NOMO-1 treated with dmso at 0.1 percent for 144 hours (cell line): Measurements from ENCODE around the gene MAP4K3.
"Not testable (repeated sequence)": the region's sequence is repeated elsewhere in the genome, so short reads cannot be mapped to it uniquely, and the experiment has no call there.

Experiments used
- DNase-seq: peaks from one replicate; lab custom pipeline; 2025; ENCODE audit not compliant: unreplicated experiment; lab: John Stamatoyannopoulos, UW

Gene MAP4K3

DNA sequence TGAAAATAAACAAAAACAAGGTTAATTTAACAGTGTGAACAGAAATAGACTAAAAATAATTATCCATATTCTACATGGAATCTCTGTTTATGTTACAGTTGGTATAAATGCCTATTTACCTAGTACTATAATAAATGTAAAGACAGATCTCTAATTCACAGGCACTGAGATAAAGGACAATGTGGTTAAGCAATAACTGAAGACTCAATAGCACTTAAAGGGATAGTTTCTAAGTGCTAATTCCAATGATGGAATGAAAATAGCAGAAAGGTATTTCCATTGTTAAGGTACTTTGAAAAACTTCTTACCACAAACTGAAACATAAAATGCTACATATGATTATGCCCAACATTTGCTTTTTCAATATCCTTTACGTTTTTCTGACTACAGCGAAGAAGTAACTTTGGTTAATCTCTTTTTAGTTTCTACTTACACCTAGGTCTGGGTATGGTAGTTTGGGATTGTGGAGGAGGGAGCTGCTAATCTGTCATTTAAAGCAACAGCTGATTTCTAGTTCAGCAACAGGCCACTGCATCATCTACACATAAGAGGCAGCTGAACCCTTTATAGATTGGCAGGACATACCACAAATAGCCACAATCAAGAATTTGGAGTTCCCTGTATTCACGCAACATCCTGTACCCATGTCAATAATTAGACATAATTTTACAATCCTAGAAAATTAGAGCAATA, 27.2 kb downstream of the MAP4K3 start:
- DNase-seq: no peak

DNA sequence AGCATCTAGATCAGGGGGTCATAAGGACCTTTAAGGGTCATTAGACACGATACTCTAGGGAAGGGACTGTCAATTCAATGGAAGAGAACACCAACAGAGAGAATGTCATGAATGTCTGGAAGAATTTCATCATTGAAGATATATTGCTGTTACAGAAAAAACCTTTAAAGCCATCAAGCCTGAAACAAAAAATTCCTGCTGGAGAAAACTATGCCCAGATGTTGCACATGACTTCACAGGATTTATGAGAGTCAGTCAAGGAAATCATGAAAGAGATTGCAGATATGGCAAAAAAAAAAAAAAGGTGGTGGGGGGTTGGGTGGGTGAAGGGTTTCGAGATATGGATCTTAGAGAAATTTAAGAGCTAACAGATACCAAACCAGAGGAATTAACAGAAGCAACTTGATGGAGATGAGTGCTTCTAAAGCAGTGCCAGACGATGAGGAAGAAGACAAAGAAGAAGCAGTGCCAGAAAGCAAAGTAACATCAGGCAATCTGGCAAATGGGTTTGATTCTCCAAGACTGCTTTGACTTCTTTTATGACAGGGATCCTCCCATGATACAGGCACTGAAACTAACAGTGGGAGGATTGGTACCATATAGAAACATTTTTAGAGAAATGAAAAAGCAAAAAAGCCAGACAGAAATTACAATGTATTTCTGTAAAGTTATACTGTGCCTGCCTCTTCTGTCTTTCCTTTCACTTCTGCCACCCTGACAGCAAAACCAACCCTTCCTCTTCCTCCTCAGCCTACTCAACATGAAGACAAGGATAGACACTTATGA, 28.5 kb downstream of the MAP4K3 start:
- peak; percentile 18 for DNase-seq

DNA sequence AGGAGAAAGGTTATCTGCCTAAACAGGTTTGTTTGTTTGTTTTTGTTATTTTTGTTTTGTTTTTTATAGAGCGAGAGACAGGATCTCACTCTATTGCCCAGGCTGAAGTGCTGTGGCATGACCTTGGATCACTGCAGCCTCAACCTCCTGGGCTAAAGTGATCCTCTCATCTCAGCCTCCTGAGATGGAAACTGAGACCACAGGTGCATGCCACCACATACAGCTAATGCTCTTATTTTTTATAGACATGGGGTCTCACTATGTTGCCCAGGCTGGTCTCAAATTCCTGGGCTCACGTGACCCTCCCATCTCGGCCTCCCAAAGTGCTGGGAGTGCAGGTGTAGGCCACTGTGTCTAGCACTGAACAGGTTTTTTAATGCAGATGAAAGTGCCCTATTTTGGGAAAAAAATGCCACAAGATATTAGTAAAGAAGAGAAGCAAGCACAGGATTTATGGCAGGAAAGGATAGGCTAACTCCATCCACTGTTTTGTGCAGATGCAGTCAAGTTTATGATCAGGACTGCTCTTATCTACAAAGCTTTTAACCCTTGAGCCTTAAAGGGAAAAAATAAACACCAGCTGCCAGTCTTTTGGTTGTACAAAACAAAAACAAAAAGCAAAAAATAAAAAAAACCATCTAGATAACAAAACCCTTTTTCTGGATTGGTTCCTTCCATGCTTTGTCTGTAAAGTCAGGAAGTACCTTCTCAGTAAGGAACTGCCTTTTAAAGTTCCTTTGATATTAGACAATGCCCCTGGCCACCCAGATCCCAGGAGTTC, 29.4 kb downstream of the MAP4K3 start:
- no peak for DNase-seq

DNA sequence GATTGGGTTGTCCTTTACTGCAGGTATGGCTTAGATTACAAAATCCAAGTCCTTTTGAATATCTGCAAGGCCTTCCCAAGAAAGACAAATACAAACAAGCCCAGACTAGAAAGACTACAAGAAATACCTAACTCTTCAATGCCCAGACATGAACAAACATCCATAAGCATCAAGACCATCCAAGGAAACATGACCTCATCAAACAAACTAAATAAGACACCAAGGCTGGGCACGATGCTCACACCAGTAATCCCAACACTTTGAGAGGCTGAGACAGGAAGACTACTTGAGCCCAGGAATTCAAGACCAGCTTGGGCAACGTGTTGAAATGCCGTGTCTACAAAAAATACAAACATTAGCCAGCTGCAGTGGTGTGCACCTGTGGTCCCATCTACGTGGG, 31.7 kb downstream of the MAP4K3 start:
- DNase-seq: no peak

DNA sequence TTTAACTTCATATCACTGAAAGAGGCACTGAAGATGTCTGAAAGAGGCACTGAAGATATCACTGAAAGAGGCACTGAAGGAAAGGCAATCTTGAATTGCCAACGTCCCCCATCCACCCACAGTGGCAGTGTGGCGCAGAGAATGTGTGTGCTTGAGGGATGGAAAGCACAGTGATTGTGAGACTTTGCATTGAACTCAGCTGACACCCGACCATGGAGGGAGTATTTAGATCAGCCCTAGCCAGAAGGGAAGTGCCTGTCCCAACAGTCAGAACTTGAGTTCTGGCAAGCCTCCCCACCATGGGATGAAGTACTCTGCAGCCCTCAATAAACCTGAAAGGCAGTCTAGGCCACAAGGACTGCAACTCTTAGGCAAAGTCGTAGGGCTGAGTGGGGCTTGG, 33.8 kb downstream of the MAP4K3 start:
- no peak for DNase-seq

DNA sequence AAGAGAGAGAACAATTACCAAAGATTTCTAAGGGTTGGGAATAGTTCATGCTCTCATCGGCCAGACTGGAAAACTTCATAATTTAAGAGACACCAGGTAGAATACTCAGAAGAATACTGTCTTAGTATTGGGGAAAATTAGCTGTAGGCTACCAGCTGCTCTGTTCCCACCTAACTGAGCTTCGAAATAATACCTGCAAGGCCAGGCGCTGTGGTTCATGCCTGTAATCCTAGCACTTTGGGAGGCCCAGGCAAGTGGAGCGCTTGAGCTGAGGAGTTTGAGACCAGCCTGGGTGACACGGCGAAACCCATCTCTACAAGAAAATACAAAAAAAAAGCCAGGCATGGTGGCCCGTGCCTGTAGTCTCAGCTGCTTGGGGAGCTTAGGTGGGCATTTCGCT, 35.8 kb downstream of the MAP4K3 start:
- DNase-seq: no peak

DNA sequence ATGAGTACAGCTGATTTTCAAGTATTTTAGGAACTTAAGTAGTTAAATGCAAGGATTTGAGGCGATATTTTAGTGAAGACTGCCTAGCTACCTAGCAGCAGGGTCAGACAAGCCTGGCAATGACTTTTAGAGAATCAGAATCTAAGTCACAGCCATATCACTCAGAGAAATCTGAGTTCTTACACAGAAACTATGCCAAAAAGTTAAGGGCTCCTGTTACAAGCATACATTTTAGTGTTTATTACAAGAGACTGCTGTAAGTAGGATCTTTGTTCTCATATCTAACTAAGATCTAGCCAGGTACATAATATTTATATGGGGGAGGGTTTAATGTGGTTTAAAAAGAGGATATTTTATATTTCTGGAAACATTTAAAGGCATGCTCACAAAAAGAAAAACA, 37.5 kb downstream of the MAP4K3 start:
- DNase-seq: no peak

DNA sequence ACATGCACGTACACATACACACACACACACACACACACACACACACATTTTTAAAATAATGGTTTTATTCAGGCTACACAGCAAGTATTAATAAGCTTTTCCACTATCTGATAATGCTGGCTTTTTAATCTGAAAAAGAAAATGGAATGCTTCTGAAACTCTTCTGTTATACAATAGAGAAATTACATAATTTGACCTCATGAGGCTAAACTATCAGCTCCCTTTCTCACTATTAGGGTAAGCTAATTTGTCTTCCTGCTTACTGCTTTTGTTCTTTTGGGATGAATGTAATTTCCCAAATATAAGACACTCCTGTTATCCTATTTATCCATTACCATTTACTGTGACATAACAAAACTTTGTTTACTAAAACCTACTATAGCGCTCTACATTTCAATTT, 41.8 kb downstream of the MAP4K3 start:
- DNase-seq: no peak

DNA sequence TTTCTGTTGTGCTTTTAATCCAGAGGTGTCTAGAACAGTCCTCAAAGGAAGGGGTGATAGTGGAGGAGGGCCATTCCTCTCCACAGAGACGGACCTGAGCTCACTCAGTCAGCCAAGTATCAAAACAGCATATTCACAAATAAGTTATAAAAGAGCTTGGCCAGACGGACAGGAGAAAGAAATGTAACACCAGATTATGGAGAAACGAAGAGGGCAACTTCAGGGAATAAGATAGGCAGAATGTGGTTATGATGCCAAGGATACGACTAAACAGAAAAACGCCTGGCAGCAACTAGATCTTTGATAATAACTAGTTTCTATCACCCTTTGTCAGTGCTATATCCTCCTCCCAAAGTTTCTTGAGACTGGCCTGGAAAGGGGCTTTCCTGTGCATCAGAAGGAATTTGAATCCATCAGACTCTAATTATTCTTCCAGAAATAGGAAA, 42.5 kb downstream of the MAP4K3 start:
- DNase-seq: no peak

DNA sequence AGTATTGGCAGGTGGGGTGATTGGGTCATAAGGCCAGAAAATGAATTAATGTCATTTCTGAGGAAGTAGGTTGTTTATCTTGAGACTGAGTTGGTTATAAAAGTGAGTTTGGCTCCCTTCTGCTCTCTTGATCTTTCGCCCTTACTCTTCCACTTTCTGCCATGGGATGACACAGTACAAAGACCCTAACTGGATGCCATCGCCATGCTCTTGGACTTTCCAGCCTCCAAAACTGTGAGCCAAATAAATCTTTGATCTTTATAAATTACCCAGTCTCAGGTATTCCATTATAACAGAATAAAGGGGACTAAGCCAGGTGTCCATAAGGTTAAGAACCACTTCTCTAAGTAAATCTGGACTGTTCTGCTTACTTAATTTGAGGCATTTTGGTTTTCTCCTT, 44.4 kb downstream of the MAP4K3 start:
- DNase-seq: no peak

DNA sequence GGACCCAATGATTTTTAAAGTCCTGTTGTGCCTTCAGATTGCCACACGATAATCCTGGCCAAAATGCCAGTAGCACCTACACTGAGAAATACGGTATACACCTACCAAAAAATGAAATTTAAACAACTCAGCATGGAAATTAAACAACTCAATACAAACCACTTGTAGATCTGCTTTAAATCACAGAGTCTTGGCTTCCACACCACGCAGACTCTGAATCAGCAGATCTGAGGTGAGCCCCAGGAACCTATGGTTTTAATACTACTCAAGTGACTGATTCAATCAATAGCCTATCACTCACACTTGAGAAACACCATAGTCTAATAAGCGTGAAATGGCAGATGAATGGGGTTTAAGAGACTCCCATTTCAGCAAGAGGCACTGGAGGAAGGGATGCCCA, 46.9 kb downstream of the MAP4K3 start:
- DNase-seq: no peak

DNA sequence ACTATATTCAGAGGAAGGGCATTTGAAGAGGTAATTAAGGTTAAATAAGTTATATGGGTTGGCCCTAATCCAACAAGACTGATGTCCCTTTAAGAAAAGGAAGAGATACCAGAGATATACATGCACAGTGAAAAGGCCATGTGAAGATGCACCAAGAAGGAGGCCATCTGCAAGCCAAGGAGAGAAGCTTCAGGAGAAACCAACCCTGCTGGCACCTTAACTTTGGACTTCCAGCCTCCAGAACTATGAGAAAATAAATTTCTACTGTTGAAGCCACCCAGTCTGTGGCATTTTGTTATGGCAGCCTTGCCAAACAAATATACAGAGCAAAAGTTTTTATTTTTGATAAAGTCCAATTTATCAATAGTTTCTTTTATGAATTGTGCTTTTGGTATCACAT, 51.0 kb downstream of the MAP4K3 start:
- DNase-seq: no peak

DNA sequence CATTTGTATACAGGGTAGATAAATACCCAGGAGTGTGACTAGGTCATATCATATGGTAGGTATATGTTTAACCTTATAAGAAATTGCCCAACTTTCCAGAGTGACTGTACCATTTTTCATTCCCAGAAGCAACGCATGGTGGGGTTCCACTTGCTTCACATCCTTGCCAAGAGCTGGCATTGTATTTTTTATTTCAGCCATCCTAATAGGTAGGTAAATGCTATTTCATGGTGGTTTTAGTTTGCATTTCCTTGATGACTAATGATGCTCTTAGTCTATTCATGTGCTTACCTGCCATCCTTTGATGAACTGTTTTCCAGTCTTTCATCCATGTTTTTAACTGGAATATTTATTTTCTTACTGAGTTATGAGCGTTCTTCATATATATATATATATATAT, 51.9 kb downstream of the MAP4K3 start:
- no peak for DNase-seq

DNA sequence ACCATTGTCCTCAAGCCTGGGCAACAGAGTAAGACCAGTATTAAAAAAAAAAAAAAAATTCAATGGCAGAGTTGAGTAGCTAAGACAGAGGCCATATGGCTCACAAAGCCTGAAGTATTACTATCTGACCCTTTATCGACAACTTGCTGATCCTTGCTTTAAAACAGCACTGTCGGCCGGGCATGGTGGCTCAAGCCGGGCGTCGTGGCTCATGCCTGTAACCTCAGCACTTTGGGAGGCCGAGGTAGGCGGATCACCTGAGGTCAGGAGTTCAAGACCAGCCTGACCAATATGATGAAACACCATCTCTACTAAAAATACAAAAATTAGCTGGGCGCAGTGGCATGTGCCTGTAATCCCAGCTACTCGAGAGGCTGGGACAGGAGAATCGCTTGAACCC, 53.0 kb downstream of the MAP4K3 start:
- not testable (repeated sequence) for DNase-seq

DNA sequence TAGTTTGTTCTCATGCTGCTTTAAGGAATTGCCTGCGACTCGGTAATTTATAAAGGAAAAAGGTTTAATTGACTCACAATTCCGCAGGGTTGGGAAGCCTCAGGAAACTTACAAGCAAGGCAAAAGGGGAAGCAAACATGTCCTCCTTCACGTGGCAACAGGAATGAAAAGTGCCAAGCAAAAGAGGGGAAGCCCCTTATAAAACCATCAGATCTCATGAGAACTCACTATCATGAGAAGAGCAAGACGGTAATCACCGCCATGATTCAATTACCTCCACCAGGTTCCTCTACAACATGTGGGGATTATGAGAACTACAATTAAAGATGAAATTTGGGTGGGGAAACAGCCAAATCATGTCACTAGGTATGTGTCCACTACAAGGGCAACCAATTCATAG, 53.9 kb downstream of the MAP4K3 start:
- DNase-seq: no peak

DNA sequence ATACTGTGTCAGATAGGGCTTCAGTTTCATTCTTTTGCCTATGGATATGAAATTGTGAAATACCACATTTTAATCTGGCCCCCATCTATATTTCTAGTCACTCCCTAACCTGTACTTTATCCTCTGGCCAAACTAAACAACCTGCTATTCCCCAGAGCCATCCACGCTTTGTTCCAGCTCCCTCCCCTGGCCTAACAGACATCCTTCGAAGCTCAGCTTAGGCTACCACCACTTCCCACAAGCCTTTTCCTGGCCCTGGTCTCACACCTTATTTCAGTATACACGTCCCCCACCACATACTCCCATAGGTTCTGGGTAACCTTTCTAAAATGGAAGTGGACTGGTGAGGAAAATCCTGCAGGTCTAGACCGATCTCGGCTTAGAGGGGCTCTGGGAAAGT, 55.4 kb downstream of the MAP4K3 start:
- no peak for DNase-seq

DNA sequence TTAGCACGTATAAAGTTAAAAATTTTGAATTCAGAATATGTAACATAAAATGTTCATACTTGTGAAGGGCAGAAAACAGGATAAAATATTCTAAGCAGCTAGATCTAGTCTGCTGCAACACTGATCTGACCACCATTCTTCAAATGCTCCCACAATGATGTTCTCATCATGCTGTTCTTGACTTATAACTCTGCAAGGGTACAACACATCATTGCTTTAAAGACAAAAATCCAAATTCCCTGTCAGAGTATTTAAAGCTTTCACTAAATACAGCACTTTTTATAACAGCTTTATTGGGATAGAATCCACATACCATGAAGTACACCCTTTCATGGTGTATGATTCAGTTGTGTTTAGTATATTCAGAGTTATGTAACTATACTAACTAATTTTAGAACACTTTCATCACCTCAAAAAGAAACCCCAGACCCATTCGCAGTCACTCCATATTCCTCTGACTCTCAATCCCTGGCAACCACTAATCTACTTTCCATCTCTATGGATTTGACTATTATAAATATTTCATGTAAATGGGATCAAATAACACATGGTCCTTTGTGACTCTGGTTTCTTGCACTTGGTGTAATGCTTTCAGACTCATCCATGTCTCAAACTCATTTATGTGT, 56.4 kb downstream of the MAP4K3 start:
- DNase-seq: no peak

DNA sequence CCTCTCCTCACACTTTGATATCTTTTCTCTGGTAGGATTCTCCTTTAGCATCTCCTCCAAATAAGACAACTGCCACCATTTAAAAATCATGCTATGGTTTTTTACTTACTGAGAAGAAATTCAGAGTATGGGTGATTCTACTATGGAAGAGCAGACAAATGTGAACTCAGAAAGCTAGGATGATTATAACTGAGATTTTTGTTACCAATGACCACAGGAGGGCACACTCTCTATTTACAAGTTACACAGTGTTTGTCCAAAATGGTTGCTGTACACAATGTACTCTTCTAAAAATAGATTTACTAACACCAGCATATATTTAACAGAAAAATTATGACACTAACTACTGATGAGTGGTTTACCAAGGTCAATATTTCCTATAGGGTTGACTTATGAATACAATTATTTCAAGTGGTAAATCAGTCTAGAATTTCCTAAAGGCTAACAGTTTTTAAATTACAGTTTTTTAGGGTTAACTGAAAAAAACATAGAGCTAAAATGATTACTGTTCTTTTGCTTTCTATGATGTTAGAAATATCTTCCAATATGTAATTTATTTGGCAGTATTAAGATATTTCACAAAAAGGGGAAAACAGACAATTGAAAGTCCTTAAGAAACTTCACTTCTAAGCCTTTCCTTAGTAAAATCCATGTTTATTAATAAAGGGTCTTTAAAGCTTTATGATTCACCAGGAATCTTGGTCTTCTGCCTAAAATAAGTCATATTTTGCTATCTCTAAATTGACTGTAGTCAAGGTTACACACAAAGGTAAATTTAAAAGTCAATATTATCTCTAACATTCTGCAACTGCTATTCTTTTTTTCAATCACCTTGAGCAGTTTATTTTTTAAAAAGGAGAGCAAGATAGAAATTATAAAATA, 57.2 kb downstream of the MAP4K3 start:
- DNase-seq: no peak

DNA sequence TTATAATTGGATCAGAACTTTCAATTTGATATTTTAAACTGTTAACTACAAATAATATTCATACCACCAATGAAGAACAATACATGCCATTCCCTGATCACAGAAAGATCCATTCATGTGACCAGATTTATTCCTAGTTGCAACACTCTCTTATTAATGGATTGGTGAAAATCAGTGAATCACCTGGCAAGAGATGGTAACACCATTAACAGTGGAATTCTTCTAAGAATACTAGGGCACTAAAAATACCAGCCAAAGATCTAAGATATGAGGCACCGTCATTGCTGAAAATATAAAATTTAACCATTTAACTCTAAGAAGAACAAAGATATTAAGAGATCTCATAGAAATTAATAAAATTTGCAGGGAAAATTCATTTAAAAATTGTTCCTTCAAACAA, 58.1 kb downstream of the MAP4K3 start:
- DNase-seq: no peak

DNA sequence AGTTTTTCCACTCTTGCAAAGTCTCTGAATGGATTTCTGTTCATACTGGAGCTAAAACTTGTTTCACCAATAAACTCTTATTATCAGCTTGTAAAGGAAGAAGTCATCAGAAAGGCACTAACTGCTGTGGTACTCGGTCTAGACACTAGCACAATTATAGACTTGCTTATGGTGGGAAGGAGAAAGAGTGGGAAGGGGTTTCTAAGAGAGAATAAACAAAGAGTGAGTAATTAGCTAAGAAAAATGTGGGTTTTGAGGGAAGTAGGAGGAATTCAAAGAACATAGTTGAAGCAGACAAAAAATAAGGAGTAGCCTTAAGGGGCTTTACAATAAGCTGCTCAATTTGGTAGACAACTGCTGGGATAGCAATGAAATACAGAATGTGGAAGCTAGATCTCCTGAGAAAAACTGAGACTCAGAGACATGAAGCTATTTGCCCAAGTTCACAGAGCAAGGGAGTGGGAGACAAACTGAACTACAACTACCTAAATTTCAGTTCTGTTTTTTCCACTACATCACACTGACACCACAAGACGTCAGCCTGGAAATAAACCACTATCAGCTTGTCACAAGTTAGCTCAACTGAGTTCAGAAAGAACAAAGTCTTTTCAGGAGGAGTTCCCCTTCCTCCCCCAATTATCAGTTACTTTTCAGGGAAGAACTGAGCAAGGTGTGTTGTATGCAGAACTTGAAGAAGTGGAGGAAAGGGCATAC, 59.7 kb downstream of the MAP4K3 start:
- DNase-seq: no peak
